Loucy (cell line): ENCODE measurements around the gene MAPK8IP1.

Source experiments
- CTCF ChIP-seq: fragments of 200-600 bp; sonication (generic); conservative IDR thresholded peaks from 2 replicates; pipeline ENCODE4 v1.5.1; 2014; ENCODE audit warnings: mild to moderate bottlenecking, antibody characterized with exemption, low read length
- EZH2phosphoT487 ChIP-seq: fragments of 200-600 bp; IDR thresholded peaks from 2 replicates; pipeline ENCODE4 v1.6.1; 2018; ENCODE audit warnings: antibody characterized with exemption, mild to moderate bottlenecking, moderate library complexity, borderline replicate concordance

DNA sequence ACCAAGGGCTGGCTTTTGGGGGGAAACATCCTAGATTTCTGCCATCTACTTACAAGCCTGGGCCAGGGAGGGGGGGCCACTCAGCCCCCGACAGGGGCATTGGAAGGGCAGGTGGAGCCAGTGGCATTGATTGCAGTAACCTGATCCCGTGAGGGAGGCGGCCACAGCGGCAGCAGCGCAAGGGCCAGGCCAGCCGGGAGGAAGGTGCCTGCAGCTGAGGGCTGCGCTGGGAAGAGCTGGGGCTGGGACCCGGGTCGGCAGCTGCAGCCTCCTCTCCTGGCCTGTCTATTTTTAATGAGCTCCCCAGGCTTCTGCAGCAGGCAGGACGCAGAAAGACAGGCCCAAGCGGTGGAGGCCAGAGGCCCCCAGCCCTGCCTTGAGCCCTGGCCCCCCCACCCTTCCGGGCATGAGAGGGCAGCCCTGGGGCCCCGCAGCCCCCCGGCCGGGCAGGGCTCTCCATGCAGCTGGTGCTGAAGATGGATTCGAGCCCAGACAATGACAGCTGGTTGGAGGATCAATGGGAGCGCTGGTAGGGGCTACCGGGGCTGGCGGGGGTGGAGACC lies 11.1 kb downstream of the MAPK8IP1 start:
- TF ChIP-seq CTCF, result no peak
- TF ChIP-seq EZH2phosphoT487, result no peak
